ENCODE results near the gene STKLD1.

Gene STKLD1

GRCh38 chr9:133353548-133353947 lies 22.6 kb upstream of the STKLD1 start:
- ChIA-PET CTCF (interaction anchor here (0.5 to 1.4 kb wide), 9 partner anchors 10 to 173 kb away, joined by 3 to 5 read pairs (median 3); no protein-coding TSS in a partner anchor), POLR2A (interaction anchor here (0.8 to 3.9 kb wide), 8 partner anchors 11 to 323 kb away, joined by 3 to 35 read pairs (median 4); partner anchors contain the start of genes CACFD1 and SLC2A6)
- H3K4me3 ChIP-seq (ENCODE audit: low read depth, low read length): no peak overlapping the region
- H3K4me1 ChIP-seq (ENCODE audit: control insufficient read depth, insufficient read depth, low read length): no peaks in the 10 kb centered on the region
- no peak overlapping the region for H3K27ac ChIP-seq (ENCODE audit: extremely low read depth, low read depth, low read length)
- TF ChIP-seq, protein P1, sequence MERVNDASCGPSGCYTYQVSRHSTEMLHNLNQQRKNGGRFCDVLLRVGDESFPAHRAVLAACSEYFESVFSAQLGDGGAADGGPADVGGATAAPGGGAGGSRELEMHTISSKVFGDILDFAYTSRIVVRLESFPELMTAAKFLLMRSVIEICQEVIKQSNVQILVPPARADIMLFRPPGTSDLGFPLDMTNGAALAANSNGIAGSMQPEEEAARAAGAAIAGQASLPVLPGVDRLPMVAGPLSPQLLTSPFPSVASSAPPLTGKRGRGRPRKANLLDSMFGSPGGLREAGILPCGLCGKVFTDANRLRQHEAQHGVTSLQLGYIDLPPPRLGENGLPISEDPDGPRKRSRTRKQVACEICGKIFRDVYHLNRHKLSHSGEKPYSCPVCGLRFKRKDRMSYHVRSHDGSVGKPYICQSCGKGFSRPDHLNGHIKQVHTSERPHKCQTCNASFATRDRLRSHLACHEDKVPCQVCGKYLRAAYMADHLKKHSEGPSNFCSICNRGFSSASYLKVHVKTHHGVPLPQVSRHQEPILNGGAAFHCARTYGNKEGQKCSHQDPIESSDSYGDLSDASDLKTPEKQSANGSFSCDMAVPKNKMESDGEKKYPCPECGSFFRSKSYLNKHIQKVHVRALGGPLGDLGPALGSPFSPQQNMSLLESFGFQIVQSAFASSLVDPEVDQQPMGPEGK (tag by site-specific recombination; IDR thresholded peaks at IDR 0.05): no peak
- no peak for TF ChIP-seq ZNF155 (tag by site-specific recombination; IDR thresholded peaks at IDR 0.05)
- no peak for TF ChIP-seq ZBTB48 (tag by site-specific recombination; IDR thresholded peaks at IDR 0.05)
- TF ChIP-seq ZFHX2 (tag by site-specific recombination; conservative IDR thresholded peaks at IDR 0.05): no peak
- no peak for TF ChIP-seq ZNF133 (tag by site-specific recombination; IDR thresholded peaks at IDR 0.05)
- no peak for TF ChIP-seq SCRT1 (tag by site-specific recombination; IDR thresholded peaks at IDR 0.05; ENCODE audit: borderline replicate concordance)
- no peak for TF ChIP-seq HOXC10 (CRISPR knock-in tag; IDR thresholded peaks at IDR 0.05)
- no peak for TF ChIP-seq ZNF19 (tag by site-specific recombination; IDR thresholded peaks at IDR 0.05; ENCODE audit: low read depth)
- no peak for TF ChIP-seq RBAK (tag by site-specific recombination; IDR thresholded peaks at IDR 0.05)
- no peak for TF ChIP-seq ZBTB26 (tag by site-specific recombination; optimal IDR thresholded peaks at IDR 0.05)
- TF ChIP-seq ZNF707 (tag by site-specific recombination; IDR thresholded peaks at IDR 0.05): no peak
- no peak for TF ChIP-seq BCL6B (tag by site-specific recombination; IDR thresholded peaks at IDR 0.05)
- TF ChIP-seq ZNF114 (tag by site-specific recombination; IDR thresholded peaks at IDR 0.05): no peak
- TF ChIP-seq ZNF174 (tag by site-specific recombination; IDR thresholded peaks at IDR 0.05): no peak
- TF ChIP-seq GLI2 (tag by site-specific recombination; IDR thresholded peaks at IDR 0.05; ENCODE audit: borderline replicate concordance, low read depth): no peak
- TF ChIP-seq ZNF654 (tag by site-specific recombination; IDR thresholded peaks at IDR 0.05; ENCODE audit: low read depth): no peak
- H3K9me3 ChIP-seq (ENCODE audit: control insufficient read depth, insufficient read depth, low read depth, low read length): no peaks in the 10 kb centered on the region
- H3K36me3 ChIP-seq (ENCODE audit: control insufficient read depth in 2 of 2, insufficient read depth in 1 of 2, low read length in 2 of 2): peaks cover 18 to 76% of the 10 kb centered on the region in 2 experiments

- no peak overlapping the region for H3K27ac ChIP-seq (ENCODE audit: extremely low read depth, low read depth, low read length)
- no peak overlapping the region for H3K4me3 ChIP-seq (ENCODE audit: low read depth, low read length)
- TF ChIP-seq KLF1 (tag by site-specific recombination; IDR thresholded peaks at IDR 0.05) (no peak), ZIC2 (tag by site-specific recombination; IDR thresholded peaks at IDR 0.05) (no peak), ZNF585B (tag by site-specific recombination; IDR thresholded peaks at IDR 0.05) (no peak), ZNF600 (tag by site-specific recombination; IDR thresholded peaks at IDR 0.05) (peak; percentile 72), MEIS1 (CRISPR knock-in tag; IDR thresholded peaks at IDR 0.05; ENCODE audit: borderline replicate concordance) (no peak), ZNF521 (tag by site-specific recombination; IDR thresholded peaks at IDR 0.05) (no peak), BCL11A (tag by site-specific recombination; IDR thresholded peaks at IDR 0.05; ENCODE audit: low read depth) (0 out of 2 replicates have a peak, but pooled peaks have one; percentile 11), ZNF677 (tag by site-specific recombination; IDR thresholded peaks at IDR 0.05) (no peak), ZBTB17 (tag by site-specific recombination; IDR thresholded peaks at IDR 0.05) (0 out of 2 replicates have a peak, but pooled peaks have one; percentile 50), ZNF10 (tag by site-specific recombination; IDR thresholded peaks at IDR 0.05) (no peak)
- TF ChIP-seq, protein P2, sequence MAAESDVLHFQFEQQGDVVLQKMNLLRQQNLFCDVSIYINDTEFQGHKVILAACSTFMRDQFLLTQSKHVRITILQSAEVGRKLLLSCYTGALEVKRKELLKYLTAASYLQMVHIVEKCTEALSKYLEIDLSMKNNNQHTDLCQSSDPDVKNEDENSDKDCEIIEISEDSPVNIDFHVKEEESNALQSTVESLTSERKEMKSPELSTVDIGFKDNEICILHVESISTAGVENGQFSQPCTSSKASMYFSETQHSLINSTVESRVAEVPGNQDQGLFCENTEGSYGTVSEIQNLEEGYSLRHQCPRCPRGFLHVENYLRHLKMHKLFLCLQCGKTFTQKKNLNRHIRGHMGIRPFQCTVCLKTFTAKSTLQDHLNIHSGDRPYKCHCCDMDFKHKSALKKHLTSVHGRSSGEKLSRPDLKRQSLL (tag by site-specific recombination; IDR thresholded peaks at IDR 0.05): peak; percentile 96
- POLR2A ChIA-PET: interaction anchor here (0.9 to 6.6 kb wide), 5 partner anchors 6 to 26 kb away, joined by 3 to 89 read pairs (median 4); partner anchors contain the start of genes MED22 and RPL7A
- CTCF ChIA-PET: interaction anchor here (0.7 to 2.0 kb wide), 5 partner anchors 7 to 130 kb away, joined by 3 to 10 read pairs (median 3); no protein-coding TSS in a partner anchor
- no peaks in the 10 kb centered on the region for H3K4me1 ChIP-seq (ENCODE audit: control insufficient read depth, insufficient read depth, low read length)
- peaks cover 16 to 76% of the 10 kb centered on the region in 2 experiments for H3K36me3 ChIP-seq (ENCODE audit: control insufficient read depth in 2 of 2, insufficient read depth in 1 of 2, low read length in 2 of 2)
- H3K9me3 ChIP-seq (ENCODE audit: control insufficient read depth, insufficient read depth, low read depth, low read length): no peaks in the 10 kb centered on the region
Observed at GRCh38 chr9:133354766-133355165, 21.4 kb upstream of the STKLD1 start.
